ENCODE results near the gene PHF5A.

- TF ChIP-seq CTCF (IDR thresholded peaks at IDR 0.05 in 8 of 11, conservative IDR thresholded peaks at IDR 0.05 in 3 of 11) = no peak
- peak in 1 of 3 donors; percentile 35 for TF ChIP-seq POLR2AphosphoS5 (IDR thresholded peaks at IDR 0.05)
These were observed 39.1 kb downstream of the PHF5A start for GRCh38 chr22:41429232-41429950.

Measured in spleen (tissue), 7 donors.